Stimulated activated effector memory CD8-positive, alpha-beta T cell treated with anti-CD3 and anti-CD28 coated beads, Interleukin-12 subunit alpha, Interleukin-12 subunit beta, amount 100 ng/mL, for 72 hours (primary cell): ENCODE measurements around the gene ADGRV1.

Source experiments
- ATAC-seq: fragments of 150-1000 bp; cut with Tn5 transposase; 2 replicates; pipeline ENCODE4 v1.10.0; 2021
- DNase-seq, 2 donors: peaks; one replicate each; pipeline ENCODE4 v3.0.0; 2021 to 2022; ENCODE audit warnings: low spot score in 2 of 2
- H3K27ac Mint-ChIP-seq: one replicate; pipeline ENCODE4 v1.8.0; 2022; ENCODE audit warnings: mild to moderate bottlenecking, mixed read lengths
- H3K36me3 Mint-ChIP-seq: one replicate; pipeline ENCODE4 v1.8.0; 2022; ENCODE audit warnings: mild to moderate bottlenecking, mixed read lengths
- H3K4me1 Mint-ChIP-seq: one replicate; pipeline ENCODE4 v1.8.0; 2022; ENCODE audit warnings: mixed read lengths
- H3K4me3 Mint-ChIP-seq: one replicate; pipeline ENCODE4 v1.8.0; 2022; ENCODE audit warnings: mild to moderate bottlenecking, mixed read lengths
- H3K9me3 Mint-ChIP-seq: one replicate; pipeline ENCODE4 v1.8.0; 2022; ENCODE audit warnings: mixed read lengths

The ADGRV1 gene

DNA sequence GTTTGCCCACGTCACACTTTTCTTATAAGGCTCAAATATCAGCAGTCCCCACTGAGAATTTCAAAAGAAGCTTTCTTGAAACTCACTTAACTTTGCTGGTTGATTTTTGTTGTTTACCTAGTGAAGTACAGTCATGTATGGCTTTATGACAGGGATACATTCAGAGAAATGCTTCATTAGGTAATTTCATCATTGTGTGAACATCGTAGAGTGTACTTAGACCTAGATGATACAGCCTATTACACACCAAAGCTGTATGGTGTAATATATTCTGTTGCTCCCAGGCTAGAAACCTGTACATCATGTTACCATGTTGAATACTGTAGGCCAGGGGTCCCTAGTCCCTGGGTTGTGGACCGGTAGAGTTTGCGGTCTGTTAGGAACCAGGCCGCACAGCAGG is 647.5 kb downstream of the ADGRV1 start:
- H3K27ac Mint-ChIP-seq = no peak overlapping the region
- H3K9me3 Mint-ChIP-seq = no peaks in the 10 kb centered on the region
- ATAC-seq = no peak
- H3K36me3 Mint-ChIP-seq = no peaks in the 10 kb centered on the region
- H3K4me3 Mint-ChIP-seq = no peak overlapping the region
- DNase-seq = no peak
- H3K4me1 Mint-ChIP-seq = no peaks in the 10 kb centered on the region

DNA sequence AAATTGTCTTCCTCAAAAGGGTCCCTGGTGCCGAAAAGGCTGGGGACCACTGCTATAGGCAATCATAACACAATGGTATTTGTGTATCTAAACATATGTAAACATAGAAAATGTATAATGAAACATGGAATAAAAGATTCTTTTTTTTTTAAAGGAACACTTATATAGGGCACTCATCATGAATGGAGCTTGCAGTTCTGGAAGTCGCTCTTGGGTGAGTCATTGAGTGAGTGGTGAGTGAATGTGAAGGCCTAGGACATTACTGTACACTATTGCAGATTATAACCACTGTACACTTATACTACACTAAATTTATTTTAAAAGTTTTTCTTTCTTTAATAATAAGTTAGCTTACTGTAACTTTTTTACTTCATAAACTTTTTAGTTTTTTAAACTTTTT is 648.1 kb downstream of the ADGRV1 start:
- Mint-ChIP-seq H3K9me3 (no peaks in the 10 kb centered on the region), H3K36me3 (no peaks in the 10 kb centered on the region), H3K4me3 (no peak overlapping the region), H3K4me1 (no peaks in the 10 kb centered on the region), H3K27ac (no peak overlapping the region)
- no peak for DNase-seq
- no peak for ATAC-seq

DNA sequence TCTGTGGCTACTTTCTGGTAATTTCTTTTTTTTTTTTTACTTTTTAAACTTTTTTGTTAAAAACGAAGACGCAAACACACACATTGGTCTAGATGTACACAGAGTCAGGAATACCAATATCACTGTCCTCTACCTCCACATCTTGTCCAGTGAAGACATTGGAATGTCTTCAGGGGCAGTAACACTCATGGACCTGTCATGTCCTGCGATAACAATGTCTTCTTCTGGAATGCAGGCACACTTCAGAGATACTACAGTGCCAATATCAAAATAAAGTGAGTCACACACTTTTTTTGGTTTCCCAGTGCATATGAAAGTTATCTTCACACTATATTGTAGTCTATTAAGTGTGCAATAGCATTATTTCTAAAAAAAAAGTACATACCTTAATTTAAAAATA is 648.7 kb downstream of the ADGRV1 start:
- Mint-ChIP-seq H3K27ac (no peak overlapping the region), H3K36me3 (no peaks in the 10 kb centered on the region), H3K4me3 (no peak overlapping the region), H3K9me3 (no peaks in the 10 kb centered on the region), H3K4me1 (no peaks in the 10 kb centered on the region)
- ATAC-seq (no peak), DNase-seq (no peak)

DNA sequence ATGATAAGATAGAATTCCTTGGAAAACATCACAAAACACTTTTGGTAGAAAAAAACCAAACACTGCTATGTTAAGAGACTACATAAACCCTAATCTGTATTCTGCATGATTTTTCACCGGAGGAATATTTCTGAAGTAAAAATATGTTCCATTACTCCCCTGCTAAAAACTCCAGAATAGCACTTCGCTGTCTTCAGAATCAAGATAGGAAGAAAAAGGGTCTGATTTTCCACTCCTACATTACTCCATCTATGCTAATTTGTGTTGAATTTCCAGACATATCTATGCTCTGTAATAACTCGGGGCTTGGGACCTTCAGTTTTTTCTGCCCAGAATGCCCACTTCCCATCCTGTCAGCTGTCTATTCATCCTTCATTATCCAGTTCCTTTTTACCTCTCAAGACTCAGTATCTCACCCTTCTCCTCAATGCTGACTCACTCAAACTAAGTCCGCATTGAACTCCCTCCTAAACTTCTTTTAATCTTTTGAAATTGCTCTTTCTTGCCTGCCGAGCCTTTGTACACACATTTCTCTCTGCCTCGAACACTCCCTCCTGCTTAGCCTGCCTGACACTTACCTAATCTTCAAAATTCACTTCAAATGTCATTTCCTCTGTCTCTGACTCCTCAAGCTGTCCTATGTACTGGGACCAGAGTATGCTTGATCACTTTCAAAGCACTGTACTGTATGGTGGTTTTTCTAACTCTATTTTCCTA is 653.6 kb downstream of the ADGRV1 start:
- Mint-ChIP-seq H3K4me3 (no peak overlapping the region), H3K36me3 (no peaks in the 10 kb centered on the region), H3K4me1 (no peaks in the 10 kb centered on the region), H3K9me3 (no peaks in the 10 kb centered on the region), H3K27ac (no peak overlapping the region)
- ATAC-seq (no peak), DNase-seq (no peak)

DNA sequence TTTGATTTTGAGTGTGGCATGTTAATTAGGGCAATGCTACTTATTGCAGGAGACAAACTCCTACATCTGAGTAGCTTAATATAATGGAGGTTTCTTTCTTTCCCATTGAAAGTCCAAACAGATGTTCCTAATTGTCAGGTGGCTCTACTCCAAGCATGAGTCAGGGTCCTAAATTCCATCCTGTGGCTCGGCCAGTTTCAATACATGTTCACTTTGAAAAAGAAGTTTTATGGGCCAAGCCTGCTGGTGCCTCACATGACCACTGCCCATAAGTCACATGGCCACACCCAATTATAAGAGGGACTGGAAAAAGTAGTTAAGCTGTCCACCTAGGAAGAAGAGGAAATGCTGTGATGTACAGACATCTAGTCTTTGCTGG is 654.1 kb downstream of the ADGRV1 start:
- DNase-seq (no peak), ATAC-seq (no peak)
- Mint-ChIP-seq H3K4me1 (no peaks in the 10 kb centered on the region), H3K9me3 (no peaks in the 10 kb centered on the region), H3K27ac (no peak overlapping the region), H3K4me3 (no peak overlapping the region), H3K36me3 (no peaks in the 10 kb centered on the region)
